Measurements from ENCODE around the gene ERMAP. TPM values are rescaled to one million over a fixed set of nuclear protein-coding genes. Genes with fewer than 3 reads are reported as not detected.

ERMAP gene
- polyA plus RNA-seq, 1 experiment, result 18.2 TPM

GRCh38 chr1:42887366-42887765 lies 70.4 kb downstream of the ERMAP start:
- ChIA-PET POLR2A (no interaction called here), CTCF (no interaction called here)
- Histone ChIP-seq H3K27ac (ENCODE audit: low read depth, low read length) (no peak overlapping the region), H3K4me3 (ENCODE audit: low read depth, low read length) (no peak overlapping the region), H3K27me3 (ENCODE audit: control insufficient read depth, insufficient read depth, low read length) (peaks cover 8% of the 10 kb centered on the region), H3K9me3 (ENCODE audit: control insufficient read depth, insufficient read depth, low read length) (peaks cover 13% of the 10 kb centered on the region; the same call in 1 of the 2 replicates)
- no peak for DNase-seq (ENCODE audit: low read depth, low spot score)
- TF ChIP-seq CTCF (IDR thresholded peaks at IDR 0.05; ENCODE audit: low read depth, low read length), result no peak

GRCh38 chr1:42888013-42888633 lies 71.2 kb downstream of the ERMAP start:
- Histone ChIP-seq H3K4me3 (ENCODE audit: low read depth, low read length) (no peak overlapping the region), H3K27me3 (ENCODE audit: control insufficient read depth, insufficient read depth, low read length) (peaks cover 8% of the 10 kb centered on the region), H3K9me3 (ENCODE audit: control insufficient read depth, insufficient read depth, low read length) (peaks cover 13% of the 10 kb centered on the region; the same call in 1 of the 2 replicates), H3K27ac (ENCODE audit: low read depth, low read length) (no peak overlapping the region)
- CTCF ChIA-PET, result no interaction called here
- DNase-seq (ENCODE audit: low read depth, low spot score), result no peak
- POLR2A ChIA-PET, result no interaction called here
- TF ChIP-seq CTCF (IDR thresholded peaks at IDR 0.05; ENCODE audit: low read depth, low read length), result no peak

DNA sequence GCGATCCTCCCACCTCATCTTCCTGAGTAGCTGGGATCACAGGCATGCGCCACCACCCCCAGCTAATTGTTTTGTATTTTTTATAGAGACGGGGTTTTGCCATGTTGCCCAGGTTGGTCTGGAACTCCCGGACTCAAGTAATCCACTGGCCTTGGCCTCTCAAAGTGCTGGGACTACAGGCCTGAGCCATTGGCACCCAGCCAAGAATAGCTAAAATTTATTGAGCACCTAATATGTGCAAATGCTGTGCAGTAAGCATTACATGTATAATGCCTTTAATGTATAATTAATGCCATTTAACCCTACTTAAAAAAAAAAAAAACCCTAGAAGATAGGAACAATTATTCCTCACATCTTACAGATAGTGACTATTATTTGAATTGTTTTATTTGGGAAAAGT lies 72.3 kb downstream of the ERMAP start:
- DNase-seq (ENCODE audit: low read depth, low spot score), result no peak
- CTCF ChIA-PET, result interaction anchor here (0.5 to 1.1 kb wide), 2 partner anchors 24 to 32 kb away, joined by 3 to 6 read pairs; no protein-coding TSS in a partner anchor
- no peak for TF ChIP-seq CTCF (IDR thresholded peaks at IDR 0.05; ENCODE audit: low read depth, low read length)
- H3K27ac ChIP-seq (ENCODE audit: low read depth, low read length), result no peak overlapping the region
- peaks cover 13% of the 10 kb centered on the region; the same call in 1 of the 2 replicates for H3K9me3 ChIP-seq (ENCODE audit: control insufficient read depth, insufficient read depth, low read length)
- POLR2A ChIA-PET, result no interaction called here
- H3K27me3 ChIP-seq (ENCODE audit: control insufficient read depth, insufficient read depth, low read length), result peaks cover 8% of the 10 kb centered on the region
- H3K4me3 ChIP-seq (ENCODE audit: low read depth, low read length), result no peak overlapping the region

- no peak overlapping the region for H3K27ac ChIP-seq (ENCODE audit: low read depth, low read length)
- no peak for TF ChIP-seq CTCF (IDR thresholded peaks at IDR 0.05; ENCODE audit: low read depth, low read length)
- DNase-seq (ENCODE audit: low read depth, low spot score), result no peak
- ChIA-PET CTCF (no interaction called here), POLR2A (no interaction called here)
- H3K27me3 ChIP-seq (ENCODE audit: control insufficient read depth, insufficient read depth, low read length), result peaks cover 7% of the 10 kb centered on the region
- H3K9me3 ChIP-seq (ENCODE audit: control insufficient read depth, insufficient read depth, low read length), result peaks cover 13% of the 10 kb centered on the region; the same call in 1 of the 2 replicates
- no peak overlapping the region for H3K4me3 ChIP-seq (ENCODE audit: low read depth, low read length)
Observed at GRCh38 chr1:42891465-42892138, 74.7 kb downstream of the ERMAP start.

Other genes starting within 250 kb of the ERMAP start
- gene PPIH, start 158.7 kb upstream of the ERMAP start, polyA plus RNA-seq (2011; rRNA removed), result 25.8 and 36.1 TPM in 2 replicates
- gene YBX1, start 134.7 kb upstream of the ERMAP start, polyA plus RNA-seq (2011; rRNA removed), result 599 and 636 TPM in 2 replicates
- not detected in 2 replicates for gene CLDN19, start 76.9 kb upstream of the ERMAP start, polyA plus RNA-seq (2011; rRNA removed)
- gene P3H1, start 50.1 kb upstream of the ERMAP start, polyA plus RNA-seq (2011; rRNA removed), result 156 and 188 TPM in 2 replicates
- gene C1orf50, start 49.9 kb upstream of the ERMAP start, polyA plus RNA-seq (2011; rRNA removed), result 5.4 and 6.4 TPM in 2 replicates
- 0.04 TPM in 1 of 2 replicates, not detected in the other for gene TMEM269, start 32.1 kb upstream of the ERMAP start, polyA plus RNA-seq (2011; rRNA removed)
- gene SVBP, start 275 bp downstream of the ERMAP start, polyA plus RNA-seq (2011; rRNA removed), result 25.7 and 29.8 TPM in 2 replicates
- gene ZNF691, start 29.5 kb downstream of the ERMAP start, polyA plus RNA-seq (2011; rRNA removed), result 5.6 and 6.3 TPM in 2 replicates
- gene SLC2A1, start 141.7 kb downstream of the ERMAP start, polyA plus RNA-seq (2011; rRNA removed), result 114 and 140 TPM in 2 replicates